Measurements from ENCODE around the gene CDH4. TPM values are rescaled to one million over a fixed set of nuclear protein-coding genes. Genes with fewer than 3 reads are reported as not detected.

CDH4 gene
- total RNA-seq, 4 donors from 2014 or later: 0.71 to 4.2 (median 2.9) TPM

DNA sequence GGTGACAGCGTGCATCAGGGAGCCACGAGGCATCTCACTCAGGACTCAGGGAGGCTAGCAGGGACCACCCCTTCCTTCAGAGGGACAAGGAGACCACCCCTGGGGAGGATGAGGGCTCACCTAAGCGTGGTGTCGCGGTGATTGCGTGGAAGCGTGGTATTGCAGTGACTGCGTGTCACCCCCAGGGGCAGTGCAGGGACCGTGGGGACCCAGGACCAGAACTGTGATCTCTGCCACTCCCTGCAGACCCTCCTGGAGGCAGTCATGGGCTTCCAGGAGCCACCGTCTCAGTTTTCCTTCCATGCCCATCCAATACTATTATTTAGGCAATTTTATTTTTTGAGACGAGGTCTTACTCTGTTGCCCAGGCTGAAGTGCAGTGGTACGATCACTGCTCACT lies 666.5 kb downstream of the CDH4 start:
- intact Hi-C loops (cut with DNase I; ENCODE audit: low total_unique reads): no loop called here
- TF ChIP-seq CTCF (IDR thresholded peaks at IDR 0.05): no peak
- no peak for TF ChIP-seq POLR2A (IDR thresholded peaks at IDR 0.05)
- WGBS, 2 donors: 86 to 90% methylated on average over 12 of the region's 12 CpGs
- no peak for DNase-seq (ENCODE audit: low spot score in 2 of 2)
- no peak overlapping the region for H3K4me3 ChIP-seq (ENCODE audit: low read depth, poor library complexity, severe bottlenecking)

- no peak overlapping the region for H3K4me3 ChIP-seq (ENCODE audit: low read depth, poor library complexity, severe bottlenecking)
- 87 to 92% methylated on average over 6 of the region's 6 CpGs for WGBS, 2 donors
- intact Hi-C loops (cut with DNase I; ENCODE audit: low total_unique reads): no loop called here
- DNase-seq (ENCODE audit: low spot score in 2 of 2): no peak
- TF ChIP-seq CTCF (IDR thresholded peaks at IDR 0.05): no peak
- no peak for TF ChIP-seq POLR2A (IDR thresholded peaks at IDR 0.05)
Measured at GRCh38 chr20:61919239-61919638, 667.2 kb downstream of the CDH4 start.

DNA sequence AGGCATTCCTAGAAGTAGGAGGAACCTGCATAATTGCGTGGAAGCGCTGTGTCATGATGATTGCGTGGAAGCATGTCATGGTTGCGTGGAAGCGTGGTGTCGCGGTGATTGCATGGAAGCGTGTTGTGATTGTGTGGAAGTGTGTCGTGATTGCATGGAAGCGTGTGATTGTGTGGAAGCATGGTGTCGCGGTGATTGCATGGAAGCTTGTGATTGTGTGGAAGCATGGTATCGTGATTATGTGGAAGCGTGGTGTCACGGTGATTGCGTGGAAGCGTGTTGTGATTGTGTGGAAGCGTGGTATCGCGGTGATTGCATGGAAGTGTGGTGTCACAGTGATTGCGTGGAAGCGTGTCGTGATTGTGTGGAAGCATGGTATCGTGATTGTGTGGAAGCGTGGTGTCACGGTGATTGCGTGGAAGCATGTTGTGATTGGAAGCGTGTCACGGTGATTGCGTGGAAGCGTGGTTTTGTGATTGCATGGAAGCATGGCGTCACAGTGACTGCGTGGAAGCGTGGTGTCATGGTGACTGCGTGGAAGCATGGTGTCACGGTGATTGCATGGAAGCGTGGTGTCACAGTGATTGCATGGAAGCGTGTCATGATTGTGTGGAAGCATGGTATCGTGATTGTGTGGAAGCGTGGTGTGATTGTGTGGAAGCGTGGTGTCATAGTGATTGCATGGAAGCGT lies 667.8 kb downstream of the CDH4 start:
- H3K4me3 ChIP-seq (ENCODE audit: low read depth, poor library complexity, severe bottlenecking): no peak overlapping the region
- intact Hi-C loops (cut with DNase I; ENCODE audit: low total_unique reads): no loop called here
- 82 to 83% methylated on average over 42 of the region's 42 CpGs for WGBS, 2 donors
- TF ChIP-seq CTCF (IDR thresholded peaks at IDR 0.05) (no peak), POLR2A (IDR thresholded peaks at IDR 0.05) (no peak)
- no peak for DNase-seq (ENCODE audit: low spot score in 2 of 2)

- DNase-seq (ENCODE audit: low spot score in 2 of 2): no peak
- H3K4me3 ChIP-seq (ENCODE audit: low read depth, poor library complexity, severe bottlenecking): no peak overlapping the region
- WGBS, 2 donors: 77 to 78% methylated on average over 8 of the region's 8 CpGs
- TF ChIP-seq POLR2A (IDR thresholded peaks at IDR 0.05): no peak
- TF ChIP-seq CTCF (IDR thresholded peaks at IDR 0.05): no peak
- intact Hi-C loops (cut with DNase I; ENCODE audit: low total_unique reads): no loop called here
Measured at GRCh38 chr20:61922411-61922810, 670.4 kb downstream of the CDH4 start.

DNA sequence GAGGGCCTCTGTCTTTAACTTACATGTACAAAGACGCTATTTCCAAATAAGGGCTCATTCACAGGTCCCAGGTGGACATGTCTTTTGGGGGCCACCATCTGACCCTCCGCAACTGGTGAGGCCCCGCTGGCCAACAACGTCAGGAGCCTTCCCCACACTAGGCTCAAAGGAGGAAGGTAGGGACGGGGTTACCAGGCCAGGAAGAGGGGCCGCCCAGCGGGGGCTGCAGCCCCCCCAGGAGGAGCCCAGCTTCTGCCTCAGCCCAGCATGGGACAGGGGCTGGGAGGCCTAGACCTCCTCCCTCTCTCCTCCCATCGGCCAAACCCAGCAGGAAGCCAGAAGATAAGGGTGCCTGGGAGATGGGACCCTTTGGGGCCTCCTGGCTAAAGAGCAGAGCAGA lies 670.9 kb downstream of the CDH4 start:
- no peak for DNase-seq (ENCODE audit: low spot score in 2 of 2)
- no peak overlapping the region for H3K4me3 ChIP-seq (ENCODE audit: low read depth, poor library complexity, severe bottlenecking)
- WGBS, 2 donors: 88% methylated on average over 5 to 7 of the region's 8 CpGs
- TF ChIP-seq CTCF (IDR thresholded peaks at IDR 0.05) (no peak), POLR2A (IDR thresholded peaks at IDR 0.05) (no peak)
- intact Hi-C loops (cut with DNase I; ENCODE audit: low total_unique reads): no loop called here
